Right lobe of liver (tissue), 6 donors: Measurements from ENCODE around the gene DIP2A. TPM values are rescaled to one million over a fixed set of nuclear protein-coding genes. Genes with fewer than 3 reads are reported as not detected.
A peak's percentile ranks its signal among the peaks of the same experiment; 100 is the strongest.
"Not testable (repeated sequence)": the region's sequence is repeated elsewhere in the genome, so short reads cannot be mapped to it uniquely, and the experiment has no call there.

Experiments
- ATAC-seq, 4 donors: fragments of 200-7000 bp; cut with Tn5 transposase; one replicate each; pipeline ENCODE4 v1.9.1; 2020; ENCODE audit warnings: mild to moderate bottlenecking in 4 of 4, moderate library complexity in 4 of 4
- DNase-seq, 3 donors: peaks; one replicate each; pipeline ENCODE4 v3.0.0-alpha.2; 2020
- H3K27ac ChIP-seq, 3 donors: fragments of 200-600 bp; one replicate each; pipeline ENCODE4 v1.8.0; 2022
- H3K27me3 ChIP-seq, 2 donors: fragments of 200-600 bp; one replicate each; pipeline ENCODE4 v1.8.0; 2022
- H3K36me3 ChIP-seq, 4 donors: fragments of 200-600 bp; sonication (generic) in 1 of 4; one replicate each; pipeline versions ENCODE4 v1.5.1 to v1.8.0; 2017 to 2022; ENCODE audit warnings: control low read depth in 1 of 4
- H3K4me1 ChIP-seq, 4 donors: fragments of 200-600 bp; sonication (generic) in 1 of 4; one replicate each; pipeline versions ENCODE4 v1.5.1 to v1.8.0; 2017 to 2022; ENCODE audit warnings: control low read depth in 1 of 4
- H3K4me3 ChIP-seq, 3 donors: fragments of 200-600 bp; one replicate each; pipeline ENCODE4 v1.8.0; 2022
- H3K9me3 ChIP-seq, 4 donors: fragments of 200-600 bp; sonication (generic) in 1 of 4; one replicate each; pipeline versions ENCODE4 v1.5.1 to v1.8.0; 2017 to 2022; ENCODE audit warnings: control low read depth in 1 of 4
- CTCF ChIP-seq, 4 donors: fragments of 200-600 bp in 3 of 4; fragments of 450-650 bp in 1 of 4; IDR thresholded peaks; one replicate each; pipeline versions ENCODE4 v1.5.1 to v1.8.0; 2016 to 2022; ENCODE audit warnings: antibody characterized with exemption in 4 of 4, mild to moderate bottlenecking in 2 of 4
- POLR2A ChIP-seq: fragments of 450-650 bp; IDR thresholded peaks from one replicate; pipeline ENCODE4 v1.6.1; 2017; ENCODE audit warnings: antibody characterized with exemption, mild to moderate bottlenecking
- WGBS: methylation state at CpG from one replicate; pipeline ENCODE4 v1.1.6; 2018; ENCODE audit warnings: low coverage, low lambda C conversion rate; ENCODE audit not compliant: insufficient coverage; ENCODE audit errors: missing lambda C conversion rate; 5-methylcytosine and 5-hydroxymethylcytosine counted together
- intact Hi-C, 2 donors: fragments of 100-400 bp; cut with DNase I; formaldehyde crosslinking; loops; one replicate each; pipeline versions ENCODE4 v1.11.2 to v1.14.1; 2022
- total RNA-seq, 6 experiments: library from RNA; depleted of rRNA in 2 of 6; stranded (reverse); fragments of >200 nt in 2 of 6; fragmentation: NEBNext Ultra II Directional in 3 of 6; extraction: Animal tissue kit (Norgen Biotek cat#: 25700) in 3 of 6; gene quantifications; one replicate each; pipeline versions ENCODE4 v1.1.0 to v1.2.4, GENCODE V29; 2016 to 2023
- donor health status: DM: no; HTN: yes; CAD: no.
- donor health status: DM: no; HTN: no; CAD: no.
- donor health status: DM: no; HTN: no; CAD: no.
- donor health status: DM: no; HTN: yes; CAD: no.
- donor health status: DM: no; HTN: yes; CAD: no.

The DIP2A gene
- total RNA-seq, 6 experiments from 2014 or later: 12.3 to 14.4 (median 13.1) TPM

GRCh38 chr21:46515109-46515508 is 56.4 kb downstream of the DIP2A start:
- peak; percentile 92 to 94 (median 92) for ATAC-seq
- peak; percentile 84 to 91 (median 88) for DNase-seq
- Histone ChIP-seq H3K9me3 (no peaks in the 10 kb centered on the region), H3K4me3 (no peak overlapping the region), H3K27me3 (no peaks in the 10 kb centered on the region), H3K36me3 (peaks cover 0 to 17% (median 6%) of the 10 kb centered on the region in 4 donors), H3K27ac (peak overlapping the region in 2 of 3 donors; percentile 15 to 81), H3K4me1 (peaks cover 0 to 23% (median 14%) of the 10 kb centered on the region in 4 donors)
- 5% methylated on average over 2 of the region's 2 CpGs for WGBS
- intact Hi-C loops: no loop called here
- TF ChIP-seq CTCF (IDR thresholded peaks at IDR 0.05): no peak
- TF ChIP-seq POLR2A: no peak

- TF ChIP-seq POLR2A: no peak
- no peak for TF ChIP-seq CTCF (IDR thresholded peaks at IDR 0.05)
- ATAC-seq: no peak
- Histone ChIP-seq H3K4me1 (peaks cover 0 to 23% (median 14%) of the 10 kb centered on the region in 4 donors), H3K27ac (no peak overlapping the region), H3K9me3 (no peaks in the 10 kb centered on the region), H3K36me3 (peaks cover 0 to 13% (median 6%) of the 10 kb centered on the region in 4 donors), H3K27me3 (no peaks in the 10 kb centered on the region), H3K4me3 (no peak overlapping the region)
- 83% methylated on average over 2 of the region's 2 CpGs for WGBS
- no peak for DNase-seq
- intact Hi-C loops: no loop called here
Measured at GRCh38 chr21:46516068-46516467, 57.4 kb downstream of the DIP2A start.

GRCh38 chr21:46517361-46517760 is 58.7 kb downstream of the DIP2A start:
- 45% methylated on average over 5 of the region's 6 CpGs for WGBS

GRCh38 chr21:46518983-46519583 is 60.4 kb downstream of the DIP2A start:
- WGBS: 73% methylated on average over 2 of the region's 4 CpGs
- no peak for DNase-seq
- ATAC-seq: no peak
- TF ChIP-seq CTCF (IDR thresholded peaks at IDR 0.05) (no peak), POLR2A (no peak)
- H3K36me3 ChIP-seq: no peaks in the 10 kb centered on the region
- no peak overlapping the region for H3K4me3 ChIP-seq
- H3K9me3 ChIP-seq: no peaks in the 10 kb centered on the region
- no peak overlapping the region for H3K27ac ChIP-seq
- H3K27me3 ChIP-seq: no peaks in the 10 kb centered on the region
- peaks cover 0 to 23% (median 14%) of the 10 kb centered on the region in 4 donors for H3K4me1 ChIP-seq
- intact Hi-C loops: no loop called here

More at GRCh38 chr21:46517361-46517760, 58.7 kb downstream of the DIP2A start:
- intact Hi-C loops: no loop called here
- Histone ChIP-seq H3K27me3 (no peaks in the 10 kb centered on the region), H3K36me3 (peaks cover 0 to 1% (median 0%) of the 10 kb centered on the region in 4 donors), H3K4me3 (no peak overlapping the region), H3K27ac (no peak overlapping the region), H3K9me3 (no peaks in the 10 kb centered on the region), H3K4me1 (peaks cover 0 to 23% (median 14%) of the 10 kb centered on the region in 4 donors)
- ATAC-seq: peak; percentile 93 to 96 (median 94)
- peak; percentile 85 to 89 (median 87) for DNase-seq
- TF ChIP-seq CTCF (IDR thresholded peaks at IDR 0.05) (no peak), POLR2A (no peak)

- intact Hi-C loops, H3K27ac ChIP-seq: not testable (repeated sequence)
Measured at GRCh38 chr21:46527393-46527792, 68.7 kb downstream of the DIP2A start.

More at GRCh38 chr21:46527393-46527792, 68.7 kb downstream of the DIP2A start:
- not testable (repeated sequence) for H3K4me1 ChIP-seq, DNase-seq, H3K4me3 ChIP-seq, H3K27me3 ChIP-seq, H3K9me3 ChIP-seq, ATAC-seq
- WGBS: 62% methylated on average over 3 of the region's 8 CpGs
- peaks cover 0 to 11% (median 3%) of the 10 kb centered on the region in 4 donors for H3K36me3 ChIP-seq
